Upper lobe of left lung (tissue), 4 donors: ENCODE results near the gene YWHAB.

Source experiments
- CTCF ChIP-seq, 6 experiments: fragments of 450-650 bp in 4 of 6; fragments of 200-600 bp in 2 of 6; sonication (generic) in 2 of 6; IDR thresholded peaks; one replicate each; pipeline ENCODE4 v1.5.1; 2016 to 2019; ENCODE audit warnings: antibody characterized with exemption in 6 of 6
- EP300 ChIP-seq, 4 donors: sonication (generic); formaldehyde crosslinking; IDR thresholded peaks; one replicate each; pipeline ENCODE4 v1.5.1; 2017; ENCODE audit warnings: antibody characterized with exemption in 4 of 4, control low read depth in 2 of 4
- POLR2A ChIP-seq, 4 donors: fragments of 450-650 bp; IDR thresholded peaks; one replicate each; pipeline ENCODE4 v1.5.1; 2016 to 2017; ENCODE audit warnings: antibody characterized with exemption in 4 of 4, mild to moderate bottlenecking in 2 of 4

GRCh38 chr20:44914924-44915323, 29.4 kb downstream of the YWHAB start:
- no peak for TF ChIP-seq CTCF (IDR thresholded peaks at IDR 0.05)
- TF ChIP-seq POLR2A (IDR thresholded peaks at IDR 0.05) = no peak
- TF ChIP-seq EP300 (IDR thresholded peaks at IDR 0.05) = no peak
